ENCODE results near the gene CD99. TPM values are rescaled to one million over a fixed set of nuclear protein-coding genes. Genes with fewer than 3 reads are reported as not detected.

CD99 gene
- total and polyA plus RNA-seq, 2 experiments from 2014 or later: 28.5 to 43.1 TPM

GRCh38 chrX:2712428-2712827, 21.3 kb downstream of the CD99 start:
- Histone ChIP-seq H3K9me2 (ENCODE audit: insufficient read depth) (no peaks in the 10 kb centered on the region), H3K4me2 (no peak overlapping the region), H2AFZ (no peak overlapping the region), H3K27me3 (ENCODE audit: insufficient read depth) (no peaks in the 10 kb centered on the region), H3F3A (replicated peaks; ENCODE audit: low read depth) (peaks cover 23% of the 10 kb centered on the region), H3K36me3 (ENCODE audit: insufficient read depth) (no peaks in the 10 kb centered on the region), H3K4me3 (no peak overlapping the region), H3K4me1 (ENCODE audit: insufficient read depth) (peaks cover 16% of the 10 kb centered on the region; the same call in 1 of the 2 replicates), H3K27ac (ENCODE audit: low read depth) (no peak overlapping the region), H4K20me1 (replicated peaks; ENCODE audit: insufficient read depth) (no peaks in the 10 kb centered on the region), H3K79me2 (replicated peaks; ENCODE audit: insufficient read depth) (no peaks in the 10 kb centered on the region)
- DNase-seq (ENCODE audit: low spot score) (no peak), ATAC-seq (no peak)
- peaks cover 5% of the 10 kb centered on the region for H3K27me3 Mint-ChIP-seq (ENCODE audit: insufficient read depth, low read depth, poor library complexity)
- H3K27ac Mint-ChIP-seq: no peak overlapping the region
- H3K9me3 Mint-ChIP-seq: no peaks in the 10 kb centered on the region
- peaks cover 33% of the 10 kb centered on the region for H3K4me1 Mint-ChIP-seq
- no peak overlapping the region for H3K4me3 Mint-ChIP-seq
- no peak for TF ChIP-seq ZNF462 (CRISPR knock-in tag; IDR thresholded peaks at IDR 0.05)
- no peak for TF ChIP-seq ETS1 (IDR thresholded peaks at IDR 0.05)
- no peak for TF ChIP-seq ZNF114 (CRISPR knock-in tag; IDR thresholded peaks at IDR 0.05)
- TF ChIP-seq JUNB (IDR thresholded peaks at IDR 0.05; ENCODE audit: unreplicated experiment): no peak
- peaks cover 4% of the 10 kb centered on the region; the same call in 1 of the 3 replicates for H3K36me3 Mint-ChIP-seq (ENCODE audit: low read depth)
